H9 (cell line): ENCODE results near the gene SLIT1. TPM values are rescaled to one million over a fixed set of nuclear protein-coding genes. Genes with fewer than 3 reads are reported as not detected.

Source experiments
- DNase-seq: peaks from one replicate; pipeline ENCODE4 v3.0.0-alpha.2; 2017
- H2AFZ ChIP-seq: one replicate; pipeline ENCODE4 v1.6.1; 2013; ENCODE audit warnings: mild to moderate bottlenecking, low read length, control low read depth, moderate library complexity
- H2AK5ac ChIP-seq: 2 replicates; pipeline ENCODE4 v1.6.1; 2013; ENCODE audit warnings: low read length, control low read depth, mixed read lengths; ENCODE audit not compliant: insufficient read length
- H2BK120ac ChIP-seq: one replicate; pipeline ENCODE4 v1.6.1; 2013; ENCODE audit warnings: low read depth, mild to moderate bottlenecking, low read length, control low read depth, inconsistent platforms; ENCODE audit not compliant: poor library complexity, severe bottlenecking
- H2BK12ac ChIP-seq: 2 replicates; pipeline ENCODE4 v1.6.1; 2013; ENCODE audit warnings: low read length, control low read depth, mixed read lengths, low read depth; ENCODE audit not compliant: insufficient read length
- H2BK15ac ChIP-seq: 2 replicates; pipeline ENCODE4 v1.6.1; 2013; ENCODE audit warnings: low read depth, low read length, control low read depth
- H2BK20ac ChIP-seq: one replicate; pipeline ENCODE4 v1.6.1; 2013; ENCODE audit warnings: low read depth, mild to moderate bottlenecking, low read length, control low read depth, inconsistent platforms; ENCODE audit not compliant: poor library complexity, severe bottlenecking
- H2BK5ac ChIP-seq: 2 replicates; pipeline ENCODE4 v1.6.1; 2013; ENCODE audit warnings: low read length, control low read depth, mixed read lengths; ENCODE audit not compliant: insufficient read length
- H3K14ac ChIP-seq: 2 replicates; pipeline ENCODE4 v1.6.1; 2013; ENCODE audit warnings: low read length, control low read depth; ENCODE audit not compliant: insufficient read depth
- H3K18ac ChIP-seq: 2 replicates; pipeline ENCODE4 v1.6.1; 2013; ENCODE audit warnings: low read depth, mild to moderate bottlenecking, mixed read lengths, low read length, control low read depth; ENCODE audit not compliant: insufficient read length
- H3K23ac ChIP-seq: 2 replicates; pipeline ENCODE4 v1.6.1; 2013; ENCODE audit warnings: low read length, control low read depth, mixed read lengths, low read depth; ENCODE audit not compliant: insufficient read length
- H3K23me2 ChIP-seq: 2 replicates; pipeline ENCODE4 v1.6.1; 2013; ENCODE audit warnings: low read depth, mild to moderate bottlenecking, mixed read lengths, low read length, control low read depth; ENCODE audit not compliant: insufficient read length, poor library complexity, severe bottlenecking
- H3K27ac ChIP-seq: 2 replicates; pipeline ENCODE4 v1.5.1; 2013; ENCODE audit warnings: low read length, control low read depth, mixed read lengths, low read depth; ENCODE audit not compliant: insufficient read length
- H3K27me3 ChIP-seq: 2 replicates; pipeline ENCODE4 v1.6.1; 2013; ENCODE audit warnings: low read length, control low read depth, inconsistent platforms; ENCODE audit not compliant: insufficient read depth
- H3K4ac ChIP-seq: 2 replicates; pipeline ENCODE4 v1.6.1; 2013; ENCODE audit warnings: low read depth, mild to moderate bottlenecking, control low read depth, inconsistent platforms, low read length, moderate library complexity
- H3K4me1 ChIP-seq: 2 replicates; pipeline ENCODE4 v1.6.1; 2013; ENCODE audit warnings: low read length, control low read depth, inconsistent platforms; ENCODE audit not compliant: insufficient read depth
- H3K4me2 ChIP-seq: 2 replicates; pipeline ENCODE4 v1.6.1; 2013; ENCODE audit warnings: low read length, control low read depth, mixed read lengths; ENCODE audit not compliant: insufficient read length, insufficient read depth
- H3K56ac ChIP-seq: 2 replicates; pipeline ENCODE4 v1.6.1; 2013; ENCODE audit warnings: low read depth, mild to moderate bottlenecking, mixed read lengths, low read length, control low read depth; ENCODE audit not compliant: insufficient read length
- H3K79me1 ChIP-seq: 2 replicates; pipeline ENCODE4 v1.6.1; 2013; ENCODE audit warnings: low read depth, mild to moderate bottlenecking, moderate library complexity, low read length, control low read depth, inconsistent platforms; ENCODE audit not compliant: insufficient read depth, poor library complexity, severe bottlenecking
- H3K79me2 ChIP-seq: 2 replicates; pipeline ENCODE4 v1.6.1; 2013; ENCODE audit warnings: low read length, control low read depth, inconsistent platforms; ENCODE audit not compliant: insufficient read depth
- H3K9ac ChIP-seq: 2 replicates; pipeline ENCODE4 v1.6.1; 2013; ENCODE audit warnings: low read length, control low read depth, mixed read lengths; ENCODE audit not compliant: insufficient read length; ENCODE audit errors: extremely low read depth
- H3K9me3 ChIP-seq: one replicate; pipeline ENCODE4 v1.6.1; 2013; ENCODE audit warnings: low read depth, low read length, inconsistent platforms; ENCODE audit not compliant: control insufficient read depth
- H3T11ph ChIP-seq: one replicate; pipeline ENCODE4 v1.6.1; 2013; ENCODE audit warnings: mild to moderate bottlenecking, low read length, control low read depth, inconsistent platforms
- H4K20me1 ChIP-seq: one replicate; pipeline ENCODE4 v1.6.1; 2013; ENCODE audit not compliant: control insufficient read depth, insufficient read length, insufficient read depth
- H4K5ac ChIP-seq: 2 replicates; pipeline ENCODE4 v1.6.1; 2013; ENCODE audit warnings: low read depth, mild to moderate bottlenecking, mixed read lengths, low read length, control low read depth; ENCODE audit not compliant: insufficient read length
- H4K8ac ChIP-seq: replicated peaks from 2 replicates; pipeline ENCODE4 v1.6.1; 2013; ENCODE audit warnings: low read length, control low read depth, mixed read lengths, low read depth; ENCODE audit not compliant: insufficient read length
- H4K91ac ChIP-seq: 2 replicates; pipeline ENCODE4 v1.6.1; 2013; ENCODE audit warnings: low read depth, mild to moderate bottlenecking, moderate library complexity, mixed read lengths, low read length, control low read depth; ENCODE audit not compliant: insufficient read length
- H3K27ac Mint-ChIP-seq, 3 experiments: 2 replicates in 2 of 3; 3 replicates in 1 of 3; pipeline ENCODE4 v1.8.0; 2020 to 2021; ENCODE audit warnings: mixed read lengths in 3 of 3, mild to moderate bottlenecking in 1 of 3, moderate library complexity in 1 of 3
- H3K27me3 Mint-ChIP-seq: 2 replicates; pipeline ENCODE4 v1.8.0; 2021; ENCODE audit warnings: low read depth, mild to moderate bottlenecking, moderate library complexity, mixed read lengths
- H3K36me3 Mint-ChIP-seq, 3 experiments: 2 replicates in 2 of 3; 3 replicates in 1 of 3; pipeline ENCODE4 v1.8.0; 2020 to 2021; ENCODE audit warnings: low read depth in 3 of 3, mixed read lengths in 3 of 3; ENCODE audit not compliant: insufficient read depth in 1 of 3
- H3K4me1 Mint-ChIP-seq, 2 experiments: 2 replicates each; pipeline ENCODE4 v1.8.0; 2020; ENCODE audit warnings: mixed read lengths in 2 of 2
- H3K4me3 Mint-ChIP-seq, 2 experiments: 2 replicates in 1 of 2; 3 replicates in 1 of 2; pipeline ENCODE4 v1.8.0; 2020 to 2021; ENCODE audit warnings: mild to moderate bottlenecking in 2 of 2, mixed read lengths in 2 of 2, moderate library complexity in 1 of 2
- H3K9me3 Mint-ChIP-seq, 2 experiments: 2 replicates in 1 of 2; 3 replicates in 1 of 2; pipeline ENCODE4 v1.8.0; 2020; ENCODE audit warnings: mild to moderate bottlenecking in 2 of 2, mixed read lengths in 2 of 2, moderate library complexity in 1 of 2
- CTCF ChIP-seq: fragments of 200-600 bp; sonication (generic); conservative IDR thresholded peaks from 3 replicates; pipeline ENCODE4 v1.8.0; 2021; ENCODE audit warnings: antibody characterized with exemption, mild to moderate bottlenecking
- total RNA-seq: library from RNA; stranded (reverse); gene quantifications from 2 replicates; pipeline ENCODE4 v1.2.1, GENCODE V29; 2021

SLIT1 gene
- total RNA-seq, 1 experiment from 2014 or later = 0.57 TPM

- Mint-ChIP-seq H3K9me3 (peaks cover 14 to 15% of the 10 kb centered on the region in 2 experiments), H3K27me3 (no peaks in the 10 kb centered on the region), H3K4me3 (no peak overlapping the region), H3K4me1 (peaks cover 0 to under 1% of the 10 kb centered on the region in 2 experiments; a peak in 2 of 4 replicates), H3K27ac (no peak overlapping the region), H3K36me3 (peaks cover 2 to 15% (median 12%) of the 10 kb centered on the region in 3 experiments)
- Histone ChIP-seq H3K27me3 (no peaks in the 10 kb centered on the region), H3K56ac (no peak overlapping the region), H2AK5ac (no peak overlapping the region), H3K9ac (no peak overlapping the region), H3K18ac (no peak overlapping the region), H3K14ac (no peak overlapping the region), H3K4me2 (no peak overlapping the region), H3K23ac (no peak overlapping the region), H4K91ac (no peak overlapping the region), H2BK120ac (no peak overlapping the region), H3K79me2 (no peaks in the 10 kb centered on the region), H4K5ac (no peak overlapping the region), H3K4ac (no peak overlapping the region), H3K27ac (no peak overlapping the region), H2BK12ac (no peak overlapping the region), H3K79me1 (no peaks in the 10 kb centered on the region), H2BK5ac (no peak overlapping the region), H3K4me1 (no peaks in the 10 kb centered on the region), H3K23me2 (no peaks in the 10 kb centered on the region), H2BK20ac (no peak overlapping the region), H4K20me1 (no peaks in the 10 kb centered on the region), H4K8ac (no peak overlapping the region), H3T11ph (no peak overlapping the region), H2BK15ac (no peak overlapping the region), H3K9me3 (no peaks in the 10 kb centered on the region), H2AFZ (no peak overlapping the region)
- no peak for TF ChIP-seq CTCF
- peak; percentile 12 for DNase-seq
Measured at GRCh38 chr10:97011397-97011796, 174.4 kb downstream of the SLIT1 start.
